HepG2 (cell line): Measurements from ENCODE around the gene DNPEP. TPM values are rescaled to one million over a fixed set of nuclear protein-coding genes. Genes with fewer than 3 reads are reported as not detected.

ENCODE experiments used
- ATAC-seq: fragments of 200-7000 bp; cut with Tn5 transposase; 3 replicates; pipeline ENCODE4 v1.9.1; 2020; ENCODE audit warnings: mild to moderate bottlenecking, moderate library complexity
- BruUV-seq: library from RNA; stranded (reverse); fragments of 400-500 nt; replicated peaks from 2 replicates; lab custom pipeline; 2021; lab: Mats Ljungman, UMichigan
- CTCF ChIA-PET: fragments of 300-600 bp; formaldehyde crosslinking; extraction: SDS; loops from one replicate; lab custom pipeline; 2021; ENCODE audit warnings: low total read pairs, inconsistent platforms, low intra/inter-chr PET ratio; lab: Yijun Ruan, JAX
- POLR2A ChIA-PET: fragments of 350-600 bp; sonication (Branson Sonifier 250); formaldehyde crosslinking; loops from one replicate; lab custom pipeline; 2020; ENCODE audit warnings: antibody characterized with exemption, inconsistent platforms; lab: Yijun Ruan, JAX
- DNase-seq: peaks from one replicate; pipeline ENCODE4 v3.0.0-alpha.2; 2015; ENCODE audit warnings: low spot score
- FAIRE-seq: peaks from 3 replicates; lab custom pipeline; 2011; peaks lifted over from hg19 to GRCh38; lab: Jason Lieb, UNC
- H2AFZ ChIP-seq: one replicate; pipeline ENCODE4 v1.6.1; 2011; ENCODE audit warnings: low read length, inconsistent platforms
- H3K27ac ChIP-seq: fragments of 300-600 bp; 3 replicates; pipeline ENCODE4 v1.8.0; 2011; ENCODE audit warnings: mixed run types, mild to moderate bottlenecking, mixed read lengths, low read length, inconsistent platforms; ENCODE audit not compliant: insufficient read depth; ENCODE audit errors: extremely low read length
- H3K27me3 ChIP-seq, 2 experiments: fragments of 200-600 bp in 1 of 2; 2 replicates in 1 of 2; 3 replicates in 1 of 2; pipeline versions ENCODE4 v1.6.0 to v1.8.0; 2011; ENCODE audit warnings: low read length in 2 of 2, mild to moderate bottlenecking in 2 of 2, moderate library complexity in 2 of 2, inconsistent platforms in 1 of 2; ENCODE audit not compliant: insufficient read depth in 2 of 2, control insufficient read depth in 1 of 2
- H3K36me3 ChIP-seq, 2 experiments: fragments of 200-600 bp in 1 of 2; replicated peaks in 1 of 2; 2 replicates in 1 of 2; 3 replicates in 1 of 2; pipeline versions ENCODE4 v1.5.1 to v1.8.0; 2011; ENCODE audit warnings: low read length in 2 of 2, inconsistent platforms in 1 of 2; ENCODE audit not compliant: insufficient read depth in 2 of 2, control insufficient read depth in 1 of 2
- H3K4me1 ChIP-seq: 2 replicates; pipeline ENCODE4 v1.5.1; 2012; ENCODE audit warnings: low read length, inconsistent platforms; ENCODE audit not compliant: insufficient read depth
- H3K4me2 ChIP-seq: 2 replicates; pipeline ENCODE4 v1.6.0; 2011; ENCODE audit warnings: low read depth, low read length, inconsistent platforms
- H3K4me3 ChIP-seq, 3 experiments: fragments of 200-600 bp in 1 of 3; sonication (generic), shearing (Covaris generic) in 1 of 3; replicated peaks in 1 of 3; 2 replicates each; pipeline ENCODE4 v1.5.1; 2011 to 2016; ENCODE audit warnings: low read length in 3 of 3, inconsistent platforms in 2 of 3, low read depth in 2 of 3, mild to moderate bottlenecking in 2 of 3, control low read depth in 1 of 3, mixed read lengths in 1 of 3; ENCODE audit not compliant: insufficient read depth in 1 of 3
- H3K79me2 ChIP-seq: one replicate; pipeline ENCODE4 v1.6.1; 2011; ENCODE audit warnings: low read length, inconsistent platforms; ENCODE audit not compliant: insufficient read depth
- H3K9ac ChIP-seq: 2 replicates; pipeline ENCODE4 v1.6.0; 2011; ENCODE audit warnings: mild to moderate bottlenecking, low read depth, low read length, inconsistent platforms; ENCODE audit not compliant: insufficient read depth
- H3K9me3 ChIP-seq: 2 replicates; pipeline ENCODE4 v1.5.1; 2012; ENCODE audit warnings: mild to moderate bottlenecking, low read length
- H4K20me1 ChIP-seq: 2 replicates; pipeline ENCODE4 v1.6.0; 2011; ENCODE audit warnings: inconsistent platforms, mild to moderate bottlenecking, low read length, moderate library complexity; ENCODE audit not compliant: insufficient read depth
- DNMT3B ChIP-seq: conservative IDR thresholded peaks from 2 replicates; pipeline ENCODE4 v1.6.1; 2016; ENCODE audit warnings: missing biosample characterization, control low read depth
- IRF1 ChIP-seq: sonication (generic); formaldehyde crosslinking; IDR thresholded peaks from 2 replicates; pipeline ENCODE4 v1.4.0; 2020; ENCODE audit warnings: low read depth, mild to moderate bottlenecking, missing genetic modification reagents
- KLF12 ChIP-seq: sonication (generic); formaldehyde crosslinking; IDR thresholded peaks from 2 replicates; pipeline ENCODE4 v1.4.0; 2020; ENCODE audit warnings: missing genetic modification reagents, borderline replicate concordance
- KLF9 ChIP-seq: IDR thresholded peaks from 2 replicates; pipeline ENCODE4 v1.6.1; 2016; ENCODE audit warnings: low read depth
- REST ChIP-seq, 2 experiments: IDR thresholded peaks; 2 replicates each; pipeline ENCODE4 v1.6.1; 2011 to 2012; ENCODE audit warnings: low read length in 2 of 2, borderline replicate concordance in 1 of 2, low read depth in 1 of 2, mild to moderate bottlenecking in 1 of 2, moderate library complexity in 1 of 2
- SRSF4 ChIP-seq: fragments of 200-400 bp; formaldehyde crosslinking; IDR thresholded peaks from one replicate; pipeline ENCODE4 v1.6.1; 2018; ENCODE audit warnings: mild to moderate bottlenecking, low read depth, low read length, moderate library complexity; ENCODE audit not compliant: poor library complexity, severe bottlenecking
- TEAD3 ChIP-seq: optimal IDR thresholded peaks from 2 replicates; pipeline ENCODE3; 2016; ENCODE audit warnings: borderline replicate concordance
- ZBTB1 ChIP-seq: sonication (generic); formaldehyde crosslinking; IDR thresholded peaks from 2 replicates; pipeline ENCODE4 v1.4.0; 2020; ENCODE audit warnings: missing genetic modification reagents, borderline replicate concordance
- ZBTB10 ChIP-seq: sonication (generic); formaldehyde crosslinking; IDR thresholded peaks from 2 replicates; pipeline ENCODE4 v1.4.0; 2020; ENCODE audit warnings: missing genetic modification reagents, borderline replicate concordance
- ZFAT ChIP-seq: sonication (generic); formaldehyde crosslinking; conservative IDR thresholded peaks from 2 replicates; pipeline ENCODE4 v1.8.1; 2023; ENCODE audit warnings: missing genetic modification reagents, inconsistent platforms
- ZNF136 ChIP-seq: sonication (generic); formaldehyde crosslinking; IDR thresholded peaks from 2 replicates; pipeline ENCODE4 v1.8.1; 2022; ENCODE audit warnings: low read depth, mild to moderate bottlenecking, moderate library complexity, missing genetic modification reagents
- ZNF33B ChIP-seq: sonication (generic); formaldehyde crosslinking; IDR thresholded peaks from 2 replicates; pipeline ENCODE4 v1.5.1; 2020; ENCODE audit warnings: mild to moderate bottlenecking, missing genetic modification reagents
- WGBS: methylation state at CpG from one replicate; pipeline ENCODE4 v1.1.6; 2017; ENCODE audit warnings: low lambda C conversion rate; 5-methylcytosine and 5-hydroxymethylcytosine counted together
- in situ Hi-C: cut with HindIII; loops from 2 replicates; pipeline ENCODE4 v1.10.0; 2017; ENCODE audit warnings: low pct_unique_long_range_greater_than_20kb; ENCODE audit not compliant: extremely low pct_ligation_motif_present
- intact Hi-C: fragments of 100-400 bp; cut with micrococcal nuclease; formaldehyde crosslinking; loops from one replicate; pipeline ENCODE4 v1.10.0; 2022; ENCODE audit not compliant: unreplicated experiment
- polyA plus RNA-seq, 8 experiments: library from polyadenylated mRNA; depleted of rRNA in 3 of 8; stranded (reverse) in 7 of 8; unstranded in 1 of 8; fragments of >200 nt; fragmentation: Illumina TruSeq in 4 of 8; extraction: Trizol in 4 of 8; gene quantifications; 2 replicates each; pipeline versions ENCODE4 v1.2.1 to v1.2.3, GENCODE V29; 2011 to 2016; ENCODE audit warnings: low read depth in 4 of 8, missing spikeins in 1 of 8, mixed read lengths in 1 of 8; ENCODE audit not compliant: insufficient read depth in 1 of 8
- total RNA-seq, 5 experiments: library from RNA; depleted of rRNA; stranded (reverse); fragments of >200 nt; fragmentation: Illumina TruSeq; extraction: Trizol; gene quantifications; 2 replicates each; pipeline ENCODE4 v1.2.3, GENCODE V29; 2016; ENCODE audit warnings: low read depth in 1 of 5
- TF ChIP-seq, protein P1 (sequence below): sonication (generic); formaldehyde crosslinking; IDR thresholded peaks from 2 replicates; pipeline ENCODE4 v1.5.0; 2020; ENCODE audit warnings: mild to moderate bottlenecking, low read depth, missing genetic modification reagents, borderline replicate concordance
- TF ChIP-seq, protein P2 (sequence below): sonication (generic); formaldehyde crosslinking; conservative IDR thresholded peaks from 2 replicates; pipeline ENCODE4 v1.4.0; 2020; ENCODE audit warnings: missing genetic modification reagents

The DNPEP gene
- total and polyA plus RNA-seq, 2 of the 13 experiments (the other 11 are each of a cell fraction or from before 2014, with no cell fraction given), result 104 to 109 TPM

DNA sequence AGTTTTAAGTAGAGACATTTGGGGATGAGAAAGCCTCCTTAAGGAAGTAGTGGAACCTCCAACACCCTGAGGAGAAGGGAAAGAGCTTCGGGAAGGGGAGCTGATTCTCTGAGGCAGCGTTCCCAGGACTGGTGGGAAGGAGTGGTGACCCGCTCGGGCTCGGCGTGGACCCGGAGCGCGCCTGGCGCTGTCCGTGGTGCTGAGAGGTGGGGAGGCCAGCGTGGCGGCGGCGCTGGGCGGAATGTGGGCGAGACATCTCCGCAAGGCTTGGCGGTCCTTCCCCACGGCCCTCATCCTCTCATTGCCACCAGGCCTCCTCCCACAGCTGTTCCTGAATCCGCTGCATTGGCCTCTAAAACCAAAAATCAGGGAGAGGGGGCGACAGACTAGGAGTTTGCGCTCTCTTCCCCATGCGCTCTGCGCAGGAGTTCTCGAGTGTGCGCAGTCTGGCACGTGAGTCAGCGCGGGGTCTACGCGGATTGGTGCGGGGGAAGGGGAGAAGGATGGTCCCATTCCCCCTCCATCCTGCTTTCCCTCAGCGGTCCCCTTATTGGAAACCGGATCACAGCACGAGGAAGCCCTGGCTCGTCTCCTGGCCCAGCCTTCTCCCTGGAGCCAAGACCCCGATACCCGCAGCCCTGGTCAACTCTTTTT, 56.0 kb downstream of the DNPEP start:
- Histone ChIP-seq H3K27me3 (peaks cover 3 to 36% of the 10 kb centered on the region in 2 experiments; a peak in 4 of 5 replicates), H3K4me2 (no peak overlapping the region), H3K36me3 (no peaks in the 10 kb centered on the region), H3K9me3 (no peaks in the 10 kb centered on the region), H3K4me3 (no peak overlapping the region), H3K9ac (no peak overlapping the region), H3K27ac (no peak overlapping the region), H4K20me1 (peaks cover 8% of the 10 kb centered on the region; the same call in 1 of the 2 replicates), H3K4me1 (no peaks in the 10 kb centered on the region), H3K79me2 (no peaks in the 10 kb centered on the region), H2AFZ (no peak overlapping the region)
- ChIA-PET POLR2A (no interaction called here), CTCF (no interaction called here)
- BruUV-seq, result no TSS peak
- 38% methylated on average over 30 of the region's 39 CpGs for WGBS
- ATAC-seq (peak; percentile 84), FAIRE-seq (no peak), DNase-seq (no peak)
- in situ Hi-C loops (no loop called here), intact Hi-C loops (no loop called here)
- TF ChIP-seq ZNF136 (CRISPR knock-in tag) (0 out of 2 replicates have a peak, but pooled peaks have one; percentile 30), ZNF33B (CRISPR knock-in tag) (0 out of 2 replicates have a peak, but pooled peaks have one; percentile 46), ZBTB10 (CRISPR knock-in tag) (0 out of 2 replicates have a peak, but pooled peaks have one; percentile 45), TEAD3 (CRISPR knock-in tag) (peak; percentile 70), KLF9 (CRISPR knock-in tag) (0 out of 2 replicates have a peak, but pooled peaks have one; percentile 75), REST (IDR thresholded peaks at IDR 0.05; ENCODE audit: borderline replicate concordance in 1 of 2, low read depth in 1 of 2, low read length in 2 of 2) (peak in 1 of 2 experiments; percentile 100), ZFAT (CRISPR knock-in tag) (no peak), ZBTB1 (CRISPR knock-in tag) (no peak; the same call in 1 of the 2 replicates), IRF1 (CRISPR knock-in tag) (no peak), SRSF4 (no peak), DNMT3B (no peak; the same call in 1 of the 2 replicates), KLF12 (CRISPR knock-in tag) (no peak)
- TF ChIP-seq, protein P1, sequence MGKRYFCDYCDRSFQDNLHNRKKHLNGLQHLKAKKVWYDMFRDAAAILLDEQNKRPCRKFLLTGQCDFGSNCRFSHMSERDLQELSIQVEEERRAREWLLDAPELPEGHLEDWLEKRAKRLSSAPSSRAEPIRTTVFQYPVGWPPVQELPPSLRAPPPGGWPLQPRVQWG (CRISPR knock-in tag), result 0 out of 2 replicates have a peak, but pooled peaks have one; percentile 73
- TF ChIP-seq, protein P2, sequence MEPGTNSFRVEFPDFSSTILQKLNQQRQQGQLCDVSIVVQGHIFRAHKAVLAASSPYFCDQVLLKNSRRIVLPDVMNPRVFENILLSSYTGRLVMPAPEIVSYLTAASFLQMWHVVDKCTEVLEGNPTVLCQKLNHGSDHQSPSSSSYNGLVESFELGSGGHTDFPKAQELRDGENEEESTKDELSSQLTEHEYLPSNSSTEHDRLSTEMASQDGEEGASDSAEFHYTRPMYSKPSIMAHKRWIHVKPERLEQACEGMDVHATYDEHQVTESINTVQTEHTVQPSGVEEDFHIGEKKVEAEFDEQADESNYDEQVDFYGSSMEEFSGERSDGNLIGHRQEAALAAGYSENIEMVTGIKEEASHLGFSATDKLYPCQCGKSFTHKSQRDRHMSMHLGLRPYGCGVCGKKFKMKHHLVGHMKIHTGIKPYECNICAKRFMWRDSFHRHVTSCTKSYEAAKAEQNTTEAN (CRISPR knock-in tag), result peak; percentile 84
